Left lung (tissue), 10 donors: ENCODE measurements around the gene SIGLEC10. TPM values are rescaled to one million over a fixed set of nuclear protein-coding genes. Genes with fewer than 3 reads are reported as not detected.
"Not testable (repeated sequence)": the region's sequence is repeated elsewhere in the genome, so short reads cannot be mapped to it uniquely, and the experiment has no call there.

Experiments used
- ATAC-seq: fragments of 200-7000 bp; cut with Tn5 transposase; one replicate; pipeline ENCODE4 v1.9.1; 2020; ENCODE audit warnings: moderate library complexity
- DNase-seq, 4 donors: peaks; one replicate each; pipeline ENCODE4 v3.0.0-alpha.2; 2013 to 2020
- H3K27ac ChIP-seq, 2 donors: fragments of 200-600 bp; sonication (generic) in 1 of 2; one replicate each; pipeline versions ENCODE4 v1.5.0 to v1.8.0; 2020 to 2021
- H3K27me3 ChIP-seq, 2 donors: fragments of 200-600 bp; sonication (generic) in 1 of 2; one replicate each; pipeline versions ENCODE4 v1.5.0 to v1.8.0; 2020 to 2021
- H3K36me3 ChIP-seq, 2 donors: fragments of 200-600 bp; sonication (generic) in 1 of 2; one replicate each; pipeline versions ENCODE4 v1.5.0 to v1.8.0; 2020 to 2021
- H3K4me1 ChIP-seq, 2 donors: fragments of 200-600 bp; one replicate each; pipeline ENCODE4 v1.8.0; 2021
- H3K4me3 ChIP-seq, 2 donors: fragments of 200-600 bp; sonication (generic) in 1 of 2; one replicate each; pipeline versions ENCODE4 v1.5.0 to v1.8.0; 2020 to 2021; ENCODE audit warnings: mild to moderate bottlenecking in 1 of 2
- H3K9me3 ChIP-seq, 2 donors: fragments of 200-600 bp; sonication (generic) in 1 of 2; one replicate each; pipeline versions ENCODE4 v1.5.0 to v1.8.0; 2020 to 2021
- CTCF ChIP-seq, 2 donors: fragments of 200-600 bp; sonication (generic) in 1 of 2; IDR thresholded peaks; one replicate each; pipeline versions ENCODE4 v1.5.0 to v1.8.0; 2021; ENCODE audit warnings: antibody characterized with exemption in 2 of 2
- intact Hi-C, 2 donors: fragments of 100-400 bp; cut with DNase I; formaldehyde crosslinking; loops; one replicate each; pipeline versions ENCODE4 v1.11.2 to v1.14.2; 2022
- polyA plus RNA-seq, 6 donors: library from polyadenylated mRNA; unstranded; fragments of 120-200 nt; gene quantifications; one replicate each; pipeline ENCODE4 v1.2.1, GENCODE V29; 2013; ENCODE audit not compliant: insufficient read length in 6 of 6
- total RNA-seq, 2 donors: library from RNA; stranded (reverse); fragmentation: NEBNext Ultra II Directional; extraction: Animal tissue kit (Norgen Biotek cat#: 25700); gene quantifications; one replicate each; pipeline ENCODE4 v1.2.1, GENCODE V29; 2021
- donor health status: DM: no; HTN: yes; CAD: no.
- donor health status: DM: no; HTN: no; CAD: no.

Gene SIGLEC10
- total and polyA plus RNA-seq, 8 donors: 1.3 to 119 (median 1.7) TPM

- no peak for ATAC-seq
- no peaks in the 10 kb centered on the region for H3K27me3 ChIP-seq
- TF ChIP-seq CTCF (IDR thresholded peaks at IDR 0.05): peak; percentile 32 to 41
- peaks cover 0 to 16% of the 10 kb centered on the region in 2 donors for H3K9me3 ChIP-seq
- H3K27ac ChIP-seq: no peak overlapping the region
- peaks cover 0 to 31% of the 10 kb centered on the region in 2 donors for H3K4me1 ChIP-seq
- no peak overlapping the region for H3K4me3 ChIP-seq
- intact Hi-C loops: no loop called here
- no peaks in the 10 kb centered on the region for H3K36me3 ChIP-seq
- DNase-seq: no peak
These were observed 19.2 kb downstream of the SIGLEC10 start for GRCh38 chr19:51398096-51398704.

- ATAC-seq, intact Hi-C loops: not testable (repeated sequence)
These were observed 20.0 kb downstream of the SIGLEC10 start for GRCh38 chr19:51397453-51397852.

GRCh38 chr19:51396175-51396574, 21.3 kb downstream of the SIGLEC10 start:
- ATAC-seq (no peak), DNase-seq (no peak)
- Histone ChIP-seq H3K27ac (peak overlapping the region in 1 of 2 donors; percentile 86), H3K4me3 (no peak overlapping the region), H3K9me3 (no peaks in the 10 kb centered on the region), H3K36me3 (no peaks in the 10 kb centered on the region), H3K27me3 (no peaks in the 10 kb centered on the region), H3K4me1 (peaks cover 0 to 38% of the 10 kb centered on the region in 2 donors)
- intact Hi-C loops: no loop called here
- no peak for TF ChIP-seq CTCF (IDR thresholded peaks at IDR 0.05)

More at GRCh38 chr19:51397453-51397852, 20.0 kb downstream of the SIGLEC10 start:
- not testable (repeated sequence) for H3K27me3 ChIP-seq, H3K27ac ChIP-seq, DNase-seq, H3K36me3 ChIP-seq, H3K4me3 ChIP-seq
- H3K4me1 ChIP-seq: peaks cover 0 to 38% of the 10 kb centered on the region in 2 donors
- peaks cover 0 to 10% of the 10 kb centered on the region in 2 donors for H3K9me3 ChIP-seq

GRCh38 chr19:51394050-51394836, 23.2 kb downstream of the SIGLEC10 start:
- intact Hi-C loops: no loop called here
- H3K27ac ChIP-seq: peak overlapping the region; percentile 81 to 86
- H3K9me3 ChIP-seq: no peaks in the 10 kb centered on the region
- peak overlapping the region; percentile 31 to 41 for H3K4me3 ChIP-seq
- peak; percentile 97 for ATAC-seq
- H3K27me3 ChIP-seq: peaks cover 0 to 4% of the 10 kb centered on the region in 2 donors
- TF ChIP-seq CTCF (IDR thresholded peaks at IDR 0.05): no peak
- peaks cover 0 to 29% of the 10 kb centered on the region in 2 donors for H3K4me1 ChIP-seq
- no peaks in the 10 kb centered on the region for H3K36me3 ChIP-seq
- DNase-seq: peak; percentile 91 to 98 (median 94)

- no peak for DNase-seq
- Histone ChIP-seq H3K9me3 (no peaks in the 10 kb centered on the region), H3K27ac (no peak overlapping the region), H3K27me3 (peaks cover 0 to 4% of the 10 kb centered on the region in 2 donors), H3K36me3 (no peaks in the 10 kb centered on the region), H3K4me1 (peaks cover 0 to 29% of the 10 kb centered on the region in 2 donors), H3K4me3 (no peak overlapping the region)
- no peak for ATAC-seq
- no peak for TF ChIP-seq CTCF (IDR thresholded peaks at IDR 0.05)
- intact Hi-C loops: no loop called here
These were observed 24.7 kb downstream of the SIGLEC10 start for GRCh38 chr19:51392701-51393100.
